NB4 (cell line): Measurements from ENCODE around the gene SEPTIN5.
A peak's percentile ranks its signal among the peaks of the same experiment; 100 is the strongest.

ENCODE experiments used
- DNase-seq: peaks from one replicate; pipeline ENCODE4 v3.0.0; 2010; ENCODE audit warnings: low read depth
- H3K4me3 ChIP-seq: one replicate; pipeline ENCODE4 v1.5.1; 2011; ENCODE audit warnings: mild to moderate bottlenecking, low read depth, low read length, moderate library complexity
- CTCF ChIP-seq: IDR thresholded peaks from one replicate; pipeline ENCODE4 v1.5.1; 2012; ENCODE audit warnings: low read depth, low read length
- MYC ChIP-seq: IDR thresholded peaks from 2 replicates; pipeline ENCODE4 v1.6.1; 2011; ENCODE audit warnings: low read depth, low read length
- POLR2A ChIP-seq: IDR thresholded peaks from 2 replicates; pipeline ENCODE4 v1.6.1; 2011; ENCODE audit warnings: mild to moderate bottlenecking; ENCODE audit not compliant: insufficient read length; ENCODE audit errors: extremely low read depth
- TF ChIP-seq, protein P1 (sequence below): IDR thresholded peaks from 2 replicates; pipeline ENCODE4 v1.6.1; 2011; ENCODE audit warnings: low read depth, low read length

SEPTIN5 gene

DNA sequence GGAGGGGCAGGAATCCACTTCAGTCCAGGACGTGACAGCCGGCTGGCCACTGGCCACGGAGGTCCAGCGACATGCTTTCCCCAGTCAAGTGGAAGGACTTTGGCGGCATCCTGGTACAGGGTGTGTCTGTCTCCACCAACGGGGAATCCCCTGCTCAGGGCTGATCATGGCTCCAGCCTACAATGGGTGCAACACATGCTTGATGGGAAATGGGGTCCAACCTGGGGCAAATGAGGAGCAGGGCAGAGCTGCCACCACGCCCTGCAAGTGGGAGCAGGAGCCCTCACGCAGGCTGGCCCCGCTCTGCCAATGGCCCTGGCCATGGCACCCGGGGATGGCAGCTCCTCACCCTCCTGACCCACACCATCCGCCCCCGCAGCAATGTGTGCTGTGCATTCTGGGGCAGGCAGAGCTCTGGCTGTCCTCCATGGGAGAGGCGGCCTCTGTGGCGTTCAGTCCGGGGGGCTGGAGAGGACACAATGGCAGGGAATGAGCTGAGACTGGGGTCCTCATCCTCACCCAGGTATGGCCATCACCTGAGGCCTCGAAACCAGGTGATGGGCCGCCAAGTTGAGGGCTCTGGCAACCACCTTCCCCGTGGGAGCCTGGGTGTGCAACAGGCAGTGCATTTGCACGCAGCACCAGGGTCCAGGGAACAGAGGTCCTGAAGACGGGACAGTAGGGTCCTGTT, 5.8 kb upstream of the SEPTIN5 start:
- TF ChIP-seq CTCF (no peak), MYC (no peak), POLR2A (no peak)
- TF ChIP-seq, protein P1, sequence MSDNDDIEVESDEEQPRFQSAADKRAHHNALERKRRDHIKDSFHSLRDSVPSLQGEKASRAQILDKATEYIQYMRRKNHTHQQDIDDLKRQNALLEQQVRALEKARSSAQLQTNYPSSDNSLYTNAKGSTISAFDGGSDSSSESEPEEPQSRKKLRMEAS, result no peak
- no peak overlapping the region for H3K4me3 ChIP-seq
- no peak for DNase-seq

DNA sequence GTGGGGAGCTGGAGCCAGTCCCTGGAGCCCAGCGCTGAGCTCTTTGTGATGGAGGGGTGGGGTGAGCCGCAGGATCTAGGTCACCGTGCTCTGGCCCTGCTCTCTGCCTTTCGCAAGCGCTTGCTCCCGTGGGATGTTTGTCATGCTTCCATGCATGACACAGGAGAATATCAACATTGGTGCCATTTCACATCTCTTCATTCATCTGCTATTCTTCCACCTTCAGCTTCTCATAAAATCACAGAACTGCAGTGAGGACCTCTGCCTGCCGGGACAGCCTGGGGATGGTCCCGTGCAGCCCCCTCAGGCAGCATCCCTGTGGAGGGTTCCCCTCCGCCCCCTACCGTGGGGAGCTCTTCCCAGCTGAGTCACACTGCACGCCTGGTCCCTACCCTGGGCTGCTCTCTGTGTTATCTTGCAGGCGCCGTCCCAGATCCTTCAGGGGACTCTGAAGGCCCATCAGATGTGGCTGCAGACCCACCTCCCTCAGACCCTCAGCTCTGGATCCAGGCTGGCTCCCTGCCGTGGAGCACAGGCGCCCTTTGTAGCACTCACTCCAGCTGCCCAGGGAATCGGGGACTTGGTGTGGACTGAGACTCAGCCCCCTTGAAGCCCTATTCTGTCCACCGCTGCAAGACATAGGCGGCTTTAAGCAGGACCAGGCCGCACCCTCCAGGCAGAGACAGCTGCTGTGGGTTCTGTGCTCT, 5.1 kb upstream of the SEPTIN5 start:
- TF ChIP-seq MYC (no peak), CTCF (no peak), POLR2A (no peak)
- TF ChIP-seq, protein P1, result no peak
- H3K4me3 ChIP-seq, result no peak overlapping the region
- peak; percentile 62 for DNase-seq

DNA sequence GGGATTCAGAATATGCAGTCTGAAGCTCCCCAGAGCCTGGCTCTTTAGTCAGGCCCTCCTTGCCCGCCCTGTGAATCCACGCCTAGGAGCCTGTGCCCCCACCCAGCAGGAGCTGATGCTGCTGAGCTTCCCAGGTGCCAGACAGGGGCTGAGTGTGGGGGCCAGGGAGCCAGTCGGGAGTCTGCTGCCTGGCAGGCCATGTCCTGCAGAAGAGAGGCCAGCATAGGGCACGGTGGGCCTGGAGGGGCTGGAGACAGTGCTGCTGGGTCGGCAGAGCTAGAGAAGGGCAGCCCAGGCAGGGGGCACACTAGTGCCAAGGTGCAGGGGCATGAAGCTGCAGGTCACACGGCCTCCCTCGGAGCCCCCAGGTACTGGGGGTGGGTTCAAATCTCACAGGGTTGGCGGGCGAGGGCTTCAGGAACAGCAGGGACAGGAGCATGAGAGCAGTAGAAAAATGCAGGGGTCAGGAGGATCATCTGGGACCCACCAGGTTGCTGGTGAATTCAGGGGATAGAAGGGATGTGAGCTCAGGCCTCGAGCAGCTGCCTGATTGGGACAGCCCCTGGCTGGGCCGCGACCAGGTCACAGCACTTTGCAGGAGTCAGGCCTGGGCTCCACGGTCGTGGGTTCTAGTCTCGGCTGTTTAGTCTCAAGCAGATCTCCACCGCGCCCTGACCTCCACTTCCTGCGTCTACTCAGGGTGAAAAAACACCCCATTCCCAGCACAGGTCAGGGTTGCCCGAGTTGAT, 4.1 kb upstream of the SEPTIN5 start:
- H3K4me3 ChIP-seq, result no peak overlapping the region

DNA sequence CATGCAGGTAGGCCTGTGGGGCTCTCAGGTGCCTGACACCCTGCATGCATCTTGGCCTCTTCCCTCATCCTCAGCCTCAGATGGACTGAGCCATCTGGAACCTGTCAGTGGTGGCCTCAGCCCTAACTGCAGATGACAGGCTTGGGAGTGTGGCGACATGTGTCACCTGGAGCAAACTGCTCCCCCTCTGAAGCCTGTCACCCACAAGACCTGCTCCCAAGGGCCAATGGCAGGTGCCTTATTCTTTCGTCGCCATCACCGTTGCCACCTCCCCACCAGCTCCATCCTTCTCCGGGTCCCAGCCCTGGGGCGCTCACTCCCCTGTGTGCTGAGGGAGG, 3.6 kb upstream of the SEPTIN5 start:
- no peak for TF ChIP-seq POLR2A
- no peak for TF ChIP-seq CTCF
- TF ChIP-seq, protein P1, result no peak
- TF ChIP-seq MYC, result no peak

More for the DNA sequence above, 4.1 kb upstream of the SEPTIN5 start:
- TF ChIP-seq, protein P1, result no peak
- TF ChIP-seq MYC (no peak), CTCF (no peak)
- no peak for DNase-seq

DNA sequence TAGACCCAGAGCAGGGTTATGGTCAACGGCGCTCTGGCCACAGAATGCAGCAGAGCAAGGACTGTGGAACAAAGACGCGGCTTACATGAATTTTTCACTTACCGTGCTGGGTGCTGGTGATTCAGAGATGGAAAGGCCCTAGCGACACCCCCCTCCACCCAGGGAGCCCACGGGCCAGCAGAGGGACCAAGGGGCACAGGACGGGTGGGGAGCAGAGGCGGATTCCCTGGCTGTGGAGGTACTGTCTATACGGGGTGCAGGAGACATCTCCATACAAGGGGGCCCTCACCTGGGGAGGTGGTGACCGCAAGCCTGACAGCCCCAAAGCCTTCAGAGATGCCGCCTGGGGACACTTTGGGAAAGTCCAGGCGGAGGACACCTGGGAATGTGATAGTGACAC, 1.1 kb upstream of the SEPTIN5 start:
- no peak for DNase-seq
- H3K4me3 ChIP-seq, result no peak overlapping the region
- no peak for TF ChIP-seq MYC
- TF ChIP-seq CTCF, result no peak
- TF ChIP-seq POLR2A, result no peak
- TF ChIP-seq, protein P1, result no peak

More for the DNA sequence above, 3.6 kb upstream of the SEPTIN5 start:
- no peak for DNase-seq
- H3K4me3 ChIP-seq, result no peak overlapping the region
